K562 (cell line): ENCODE results near the gene TMCO1. TPM values are rescaled to one million over a fixed set of nuclear protein-coding genes. Genes with fewer than 3 reads are reported as not detected.

Experiments
- ATAC-seq: fragments of 200-7000 bp; cut with Tn5 transposase; 3 replicates; pipeline ENCODE4 v1.9.1; 2020; ENCODE audit warnings: moderate library complexity
- BruUV-seq: library from RNA; stranded (reverse); fragments of 400-500 nt; replicated peaks from 2 replicates; lab custom pipeline; 2021; lab: Mats Ljungman, UMichigan
- CTCF ChIA-PET: fragments of 300-600 bp; formaldehyde crosslinking; extraction: SDS; loops from one replicate; lab custom pipeline; 2021; ENCODE audit warnings: low intra/inter-chr PET ratio; lab: Yijun Ruan, JAX
- POLR2A ChIA-PET: fragments of 300-600, 350-650 bp; sonication (Branson Sonifier 250); formaldehyde crosslinking; extraction: SDS; loops from one replicate; lab custom pipeline; 2021; ENCODE audit warnings: antibody characterized with exemption, inconsistent platforms; lab: Yijun Ruan, JAX
- DNase-seq, 4 experiments: peaks; one replicate each; pipeline versions ENCODE4 v3.0.0 to v3.0.0-alpha.2; 2011 to 2018; ENCODE audit warnings: low spot score in 3 of 4, mixed read lengths in 3 of 4; ENCODE audit errors: extremely low read depth in 1 of 4
- FAIRE-seq: peaks from 2 replicates; lab custom pipeline; 2011; peaks lifted over from hg19 to GRCh38; lab: Jason Lieb, UNC
- H2AFZ ChIP-seq: 2 replicates; pipeline ENCODE4 v1.6.0; 2011; ENCODE audit warnings: low read depth, low read length, control low read depth, inconsistent platforms
- H3K27ac ChIP-seq: fragments of 200-600 bp; 3 replicates; pipeline ENCODE4 v1.8.0; 2011; ENCODE audit warnings: low read depth, mild to moderate bottlenecking, control low read depth, inconsistent platforms, low read length, moderate library complexity, mixed read lengths; ENCODE audit errors: extremely low read depth
- H3K27me3 ChIP-seq, 2 experiments: fragments of 300-600 bp in 1 of 2; 2 replicates in 1 of 2; 3 replicates in 1 of 2; pipeline versions ENCODE4 v1.6.0 to v1.8.0; 2011; ENCODE audit warnings: inconsistent platforms in 2 of 2, low read length in 2 of 2, mild to moderate bottlenecking in 1 of 2, mixed read lengths in 1 of 2, moderate library complexity in 1 of 2; ENCODE audit not compliant: control insufficient read depth in 2 of 2, insufficient read depth in 2 of 2
- H3K36me3 ChIP-seq: fragments of 300-600 bp; 3 replicates; pipeline ENCODE4 v1.8.0; 2011; ENCODE audit warnings: mild to moderate bottlenecking, low read length, inconsistent platforms; ENCODE audit not compliant: control insufficient read depth, insufficient read depth
- H3K4me1 ChIP-seq, 2 experiments: fragments of 200-600 bp in 1 of 2; replicated peaks in 1 of 2; 2 replicates in 1 of 2; 3 replicates in 1 of 2; pipeline versions ENCODE4 v1.5.1 to v1.8.0; 2011; ENCODE audit warnings: inconsistent platforms in 2 of 2, low read length in 2 of 2, mild to moderate bottlenecking in 1 of 2, mixed read lengths in 1 of 2, moderate library complexity in 1 of 2; ENCODE audit not compliant: control insufficient read depth in 2 of 2, insufficient read depth in 2 of 2
- H3K4me2 ChIP-seq: 2 replicates; pipeline ENCODE4 v1.6.1; 2011; ENCODE audit warnings: low read length, control low read depth, inconsistent platforms, mixed read lengths; ENCODE audit not compliant: insufficient read depth
- H3K4me3 ChIP-seq: fragments of 200-600 bp; sonication (generic), shearing (Covaris generic); 2 replicates; pipeline ENCODE4 v1.5.1; 2016; ENCODE audit warnings: control low read depth, inconsistent platforms
- H3K79me2 ChIP-seq: fragments of 200-600 bp; 3 replicates; pipeline ENCODE4 v1.8.0; 2011; ENCODE audit warnings: low read length, inconsistent platforms; ENCODE audit not compliant: control insufficient read depth, insufficient read depth
- H3K9ac ChIP-seq, 2 experiments: 2 replicates each; pipeline versions ENCODE4 v1.6.0 to v1.6.1; 2011; ENCODE audit warnings: low read depth in 2 of 2, low read length in 2 of 2, control low read depth in 1 of 2, inconsistent platforms in 1 of 2, mild to moderate bottlenecking in 1 of 2, mixed read lengths in 1 of 2; ENCODE audit not compliant: insufficient read depth in 1 of 2
- H3K9me1 ChIP-seq: one replicate; pipeline ENCODE4 v1.6.0; 2011; ENCODE audit warnings: inconsistent platforms, mild to moderate bottlenecking, low read length, moderate library complexity; ENCODE audit not compliant: control insufficient read depth, insufficient read depth
- H3K9me3 ChIP-seq: replicated peaks from 2 replicates; pipeline ENCODE4 v1.5.1; 2011; ENCODE audit warnings: low read depth, low read length, inconsistent platforms; ENCODE audit not compliant: control insufficient read depth, insufficient read depth
- H4K20me1 ChIP-seq: replicated peaks from 2 replicates; pipeline ENCODE4 v1.6.1; 2011; ENCODE audit warnings: low read length, inconsistent platforms, mixed read lengths; ENCODE audit not compliant: control insufficient read depth, insufficient read depth
- KDM1A ChIP-seq, 2 experiments: fragments of 450-650 bp; IDR thresholded peaks; 2 replicates each; pipeline ENCODE4 v1.6.1; 2016; ENCODE audit warnings: mild to moderate bottlenecking in 2 of 2
- SIX5 ChIP-seq, 2 experiments: IDR thresholded peaks; 2 replicates each; pipeline ENCODE4 v1.6.1; 2011; ENCODE audit warnings: low read length in 2 of 2, borderline replicate concordance in 1 of 2, low read depth in 1 of 2, mild to moderate bottlenecking in 1 of 2, moderate library complexity in 1 of 2; ENCODE audit not compliant: insufficient read depth in 1 of 2
- U2AF1 ChIP-seq: fragments of 200-400 bp; formaldehyde crosslinking; optimal IDR thresholded peaks from 2 replicates; pipeline ENCODE3; 2017; ENCODE audit warnings: mild to moderate bottlenecking, low read depth, low read length, moderate library complexity
- WGBS: fragments of 100-300 bp; shearing (Covaris generic); methylation state at CpG from one replicate; pipeline ENCODE4 v1.1.6; 2016; ENCODE audit warnings: low coverage, mixed read lengths; ENCODE audit not compliant: insufficient coverage; ENCODE audit errors: missing lambda C conversion rate; 5-methylcytosine and 5-hydroxymethylcytosine counted together
- in situ Hi-C: fragments of 300-500 bp; cut with MboI; formaldehyde crosslinking; loops from 4 replicates; pipeline ENCODE4 v1.15.0; 2018; ENCODE audit warnings: inconsistent platforms, mixed read lengths
- intact Hi-C: fragments of 100-400 bp; cut with micrococcal nuclease; formaldehyde crosslinking; loops from 2 replicates; pipeline ENCODE4 v1.14.2; 2022
- polyA plus RNA-seq, 8 experiments: library from polyadenylated mRNA; depleted of rRNA in 4 of 8; stranded (reverse) in 5 of 8; unstranded in 3 of 8; fragments of >200 nt; fragmentation: Nextera tagmentation in 2 of 8; fragmentation: Illumina TruSeq in 1 of 8; extraction: Ambion mirVana in 2 of 8; extraction: Trizol in 1 of 8; gene quantifications; 2 replicates each; pipeline versions ENCODE4 v1.2.1 to v1.2.3, GENCODE V29; 2011 to 2014; ENCODE audit warnings: inconsistent platforms in 1 of 8, missing spikeins in 1 of 8
- total RNA-seq, 7 experiments: library from RNA; depleted of rRNA in 6 of 7; stranded (reverse); fragments of >200 nt in 6 of 7; fragmentation: Illumina TruSeq in 2 of 7; extraction: Trizol in 2 of 7; gene quantifications; 2 replicates each; pipeline versions ENCODE4 v1.2.1 to v1.2.3, GENCODE V29; 2011 to 2021; ENCODE audit warnings: low replicate concordance in 1 of 7

Gene TMCO1
- total and polyA plus RNA-seq, 9 of the 15 experiments (the other 6 are each of a cell fraction or from before 2014, with no cell fraction given) = 69.3 to 561 (median 175) TPM

GRCh38 chr1:165697491-165697880, 71.2 kb downstream of the TMCO1 start:
- Histone ChIP-seq H3K27me3 (no peaks in the 10 kb centered on the region; a peak in 1 of 5 replicates), H3K27ac (0 out of 3 replicates have a peak overlapping the region, but pooled peaks have one; percentile 82), H3K4me2 (peak overlapping the region; percentile 94), H3K9me3 (no peaks in the 10 kb centered on the region), H2AFZ (peak overlapping the region; percentile 95), H3K9me1 (no peaks in the 10 kb centered on the region), H3K4me1 (peaks cover 6 to 7% of the 10 kb centered on the region in 2 experiments), H4K20me1 (no peaks in the 10 kb centered on the region), H3K79me2 (peaks cover 29% of the 10 kb centered on the region), H3K4me3 (peak overlapping the region; percentile 93), H3K36me3 (0 out of 3 replicates have a peak, but pooled peaks cover 3% of the 10 kb centered on the region), H3K9ac (peak overlapping the region; percentile 86 to 95; a peak in 3 of 4 replicates)
- CTCF ChIA-PET = interaction anchor here (0.6 to 1.5 kb wide), 3 partner anchors 217 to 1990 kb away, joined by 3 to 4 read pairs (median 4); no protein-coding TSS in a partner anchor
- FAIRE-seq = no peak
- no peak for DNase-seq
- intact Hi-C loops = loop anchor here (5.0 kb wide), 1 partner anchor 95 kb away; no protein-coding TSS in a partner anchor
- BruUV-seq = no TSS peak
- no peak; the same call in 2 of the 3 replicates for ATAC-seq
- POLR2A ChIA-PET = interaction anchor here (0.6 to 1.9 kb wide), 15 partner anchors 10 to 1534 kb away, joined by 3 to 11 read pairs (median 4); no protein-coding TSS in a partner anchor
- TF ChIP-seq KDM1A (IDR thresholded peaks at IDR 0.05) = 0 out of 4 replicates have a peak, but pooled peaks of 1 of the 2 experiments have one; percentile 31
- TF ChIP-seq SIX5 (IDR thresholded peaks at IDR 0.05; ENCODE audit: borderline replicate concordance in 1 of 2, insufficient read depth in 1 of 2, low read depth in 1 of 2, low read length in 2 of 2) = no peak
- WGBS = under 1% methylated on average over 8 of the region's 8 CpGs
- in situ Hi-C loops = no loop called here

- CTCF ChIA-PET = no interaction called here
- peaks cover 6 to 7% of the 10 kb centered on the region in 2 experiments for H3K4me1 ChIP-seq
- POLR2A ChIA-PET = interaction anchor here (0.9 to 1.9 kb wide), 4 partner anchors 9 to 95 kb away, joined by 3 to 11 read pairs (median 4); partner anchors contain the start of gene TMCO1
- WGBS = 15% methylated on average over 2 of the region's 2 CpGs
- FAIRE-seq = peak; percentile 52
- intact Hi-C loops (loop anchor here (5.0 kb wide), 1 partner anchor 94 kb away; no protein-coding TSS in a partner anchor), in situ Hi-C loops (no loop called here)
- no peak overlapping the region for H3K27ac ChIP-seq
- peak overlapping the region; percentile 29; the same call in 1 of the 2 replicates for H3K4me2 ChIP-seq
- no peaks in the 10 kb centered on the region for H3K27me3 ChIP-seq
- 0 out of 3 replicates have a peak, but pooled peaks cover 3% of the 10 kb centered on the region for H3K36me3 ChIP-seq
- peak overlapping the region; percentile 93; the same call in 1 of the 2 replicates for H3K4me3 ChIP-seq
- no peaks in the 10 kb centered on the region for H3K9me1 ChIP-seq
- H4K20me1 ChIP-seq = no peaks in the 10 kb centered on the region
- H3K9me3 ChIP-seq = no peaks in the 10 kb centered on the region
- ATAC-seq = no peak
- BruUV-seq = no TSS peak
- H3K79me2 ChIP-seq = peaks cover 29% of the 10 kb centered on the region
- DNase-seq = peak in 1 of 4 experiments; percentile 21
- H3K9ac ChIP-seq = no peak overlapping the region
- no peak overlapping the region for H2AFZ ChIP-seq
- no peak for TF ChIP-seq U2AF1
These were observed 72.0 kb downstream of the TMCO1 start for GRCh38 chr1:165696625-165697100.
